HG03039 (cell line): ENCODE results near the gene ESRRA.

ENCODE experiments used
- ATAC-seq: cut with Tn5 transposase; IDR thresholded peaks from one replicate; pipeline ENCODE4 v1.9.1; 2021; ENCODE audit warnings: mild to moderate bottlenecking, moderate library complexity; ENCODE audit not compliant: unreplicated experiment

Gene ESRRA

GRCh38 chr11:64305075-64305690, at the start of gene ESRRA:
ESRRA (plus strand) TSS chr11:64305524; CDS start chr11:64307180, 1,656 bp downstream.
- ATAC-seq, result peak; percentile 65

- ATAC-seq, result no peak
Measured at GRCh38 chr11:64256300-64256699, 49.0 kb upstream of the ESRRA start.

GRCh38 chr11:64258356-64258755, 47.0 kb upstream of the ESRRA start:
- ATAC-seq, result no peak

GRCh38 chr11:64258946-64259532, 46.3 kb upstream of the ESRRA start:
- ATAC-seq, result no peak

- no peak for ATAC-seq
Measured at GRCh38 chr11:64259533-64260067, 45.7 kb upstream of the ESRRA start.

GRCh38 chr11:64260147-64260708, 45.1 kb upstream of the ESRRA start:
- ATAC-seq, result no peak

- no peak for ATAC-seq
Measured at GRCh38 chr11:64261556-64262080, 43.7 kb upstream of the ESRRA start.

- ATAC-seq, result no peak
Measured at GRCh38 chr11:64262271-64263002, 42.9 kb upstream of the ESRRA start.

- no peak for ATAC-seq
Measured at GRCh38 chr11:64263021-64263946, 42.0 kb upstream of the ESRRA start.

- ATAC-seq, result no peak
Measured at GRCh38 chr11:64263947-64264317, 41.4 kb upstream of the ESRRA start.

- ATAC-seq, result no peak
Measured at GRCh38 chr11:64264371-64264852, 40.9 kb upstream of the ESRRA start.

- ATAC-seq, result no peak
Measured at GRCh38 chr11:64265176-64266160, 39.9 kb upstream of the ESRRA start.

GRCh38 chr11:64266339-64266738, 39.0 kb upstream of the ESRRA start:
- no peak for ATAC-seq

GRCh38 chr11:64267207-64267945, 37.9 kb upstream of the ESRRA start:
- no peak for ATAC-seq

- no peak for ATAC-seq
Measured at GRCh38 chr11:64268025-64268892, 37.1 kb upstream of the ESRRA start.

- peak; percentile 7 for ATAC-seq
Measured at GRCh38 chr11:64268893-64269539, 36.3 kb upstream of the ESRRA start.
